Mesothelial cell of epicardium (in vitro differentiated cells): ENCODE measurements around the gene CAST. TPM values are rescaled to one million over a fixed set of nuclear protein-coding genes. Genes with fewer than 3 reads are reported as not detected.

Experiments used
- DNase-seq, 2 experiments: peaks; one replicate each; pipeline ENCODE4 v3.0.0; 2021; ENCODE audit warnings: low spot score in 2 of 2; ENCODE audit not compliant: unreplicated experiment in 2 of 2
- H3K27ac Mint-ChIP-seq: 2 replicates; pipeline ENCODE4 v1.8.0; 2021; ENCODE audit warnings: mixed read lengths
- H3K27me3 Mint-ChIP-seq: 2 replicates; pipeline ENCODE4 v1.8.0; 2021; ENCODE audit warnings: low read depth, mixed read lengths
- H3K36me3 Mint-ChIP-seq: 2 replicates; pipeline ENCODE4 v1.8.0; 2021; ENCODE audit warnings: mixed read lengths
- H3K4me1 Mint-ChIP-seq: 2 replicates; pipeline ENCODE4 v1.8.0; 2021; ENCODE audit warnings: mixed read lengths
- H3K4me3 Mint-ChIP-seq: 2 replicates; pipeline ENCODE4 v1.8.0; 2021; ENCODE audit warnings: mild to moderate bottlenecking, moderate library complexity, mixed read lengths
- H3K9me3 Mint-ChIP-seq: 2 replicates; pipeline ENCODE4 v1.8.0; 2021; ENCODE audit warnings: mixed read lengths
- CTCF ChIP-seq: fragments of 200-600 bp; sonication (generic); IDR thresholded peaks from one replicate; pipeline ENCODE4 v1.5.0; 2021; ENCODE audit warnings: antibody characterized with exemption; ENCODE audit not compliant: unreplicated experiment
- total RNA-seq: library from RNA; stranded (reverse); gene quantifications from 3 replicates; pipeline ENCODE4 v1.2.1, GENCODE V29; 2021

The CAST gene
- total RNA-seq, 1 donor from 2014 or later, result 132 TPM

DNA sequence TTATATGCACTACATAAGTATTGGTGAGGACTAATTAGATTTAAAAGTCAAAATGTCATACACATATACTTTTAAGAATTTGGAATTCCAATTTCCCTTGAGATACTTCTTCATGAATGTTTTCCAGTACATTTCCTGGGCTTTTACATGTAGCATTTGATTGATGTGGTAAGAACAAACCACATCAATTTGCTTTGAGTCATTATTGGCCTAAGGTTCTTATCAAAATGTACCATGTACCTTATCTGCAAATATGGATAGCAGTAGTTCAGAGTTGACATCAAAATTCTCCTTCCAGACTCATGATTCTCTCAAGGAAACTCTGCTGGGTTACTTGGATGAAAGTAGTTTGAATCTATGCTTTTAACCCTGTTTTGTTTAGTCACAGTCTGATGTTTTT, 2.5 kb downstream of the CAST start:
- no peak for TF ChIP-seq CTCF
- peak overlapping the region; percentile 33 for H3K27ac Mint-ChIP-seq
- H3K4me1 Mint-ChIP-seq, result peaks cover 41% of the 10 kb centered on the region
- DNase-seq, result no peak
- H3K4me3 Mint-ChIP-seq, result no peak overlapping the region
- no peaks in the 10 kb centered on the region for H3K9me3 Mint-ChIP-seq
- peaks cover 9% of the 10 kb centered on the region for H3K27me3 Mint-ChIP-seq
- H3K36me3 Mint-ChIP-seq, result no peaks in the 10 kb centered on the region

- Mint-ChIP-seq H3K4me3 (no peak overlapping the region), H3K36me3 (no peaks in the 10 kb centered on the region), H3K27me3 (no peaks in the 10 kb centered on the region), H3K27ac (no peak overlapping the region), H3K4me1 (peaks cover 28% of the 10 kb centered on the region), H3K9me3 (no peaks in the 10 kb centered on the region)
- DNase-seq, result no peak
- TF ChIP-seq CTCF, result no peak
Observed at GRCh38 chr5:96668725-96669124, 6.5 kb downstream of the CAST start.

- no peak for DNase-seq
- H3K9me3 Mint-ChIP-seq, result no peaks in the 10 kb centered on the region
- no peak for TF ChIP-seq CTCF
- no peaks in the 10 kb centered on the region for H3K27me3 Mint-ChIP-seq
- H3K36me3 Mint-ChIP-seq, result no peaks in the 10 kb centered on the region
- H3K4me1 Mint-ChIP-seq, result peaks cover 26% of the 10 kb centered on the region
- no peak overlapping the region for H3K27ac Mint-ChIP-seq
- H3K4me3 Mint-ChIP-seq, result no peak overlapping the region
Observed at GRCh38 chr5:96669909-96670308, 7.7 kb downstream of the CAST start.

- peaks cover 37% of the 10 kb centered on the region for H3K4me1 Mint-ChIP-seq
- H3K27ac Mint-ChIP-seq, result no peak overlapping the region
- no peaks in the 10 kb centered on the region for H3K36me3 Mint-ChIP-seq
- no peaks in the 10 kb centered on the region for H3K9me3 Mint-ChIP-seq
- no peak for TF ChIP-seq CTCF
- no peaks in the 10 kb centered on the region for H3K27me3 Mint-ChIP-seq
- DNase-seq, result no peak
- no peak overlapping the region for H3K4me3 Mint-ChIP-seq
Observed at GRCh38 chr5:96671441-96671840, 9.3 kb downstream of the CAST start.

- Mint-ChIP-seq H3K36me3 (no peaks in the 10 kb centered on the region), H3K9me3 (no peaks in the 10 kb centered on the region), H3K27ac (no peak overlapping the region), H3K4me1 (peaks cover 38% of the 10 kb centered on the region), H3K4me3 (no peak overlapping the region), H3K27me3 (no peaks in the 10 kb centered on the region)
- TF ChIP-seq CTCF, result no peak
- no peak for DNase-seq
Observed at GRCh38 chr5:96673127-96673526, 11.0 kb downstream of the CAST start.

- peak overlapping the region; percentile 74 for H3K27ac Mint-ChIP-seq
- DNase-seq, result no peak
- H3K4me3 Mint-ChIP-seq, result no peak overlapping the region
- no peaks in the 10 kb centered on the region for H3K9me3 Mint-ChIP-seq
- H3K36me3 Mint-ChIP-seq, result peaks cover 5% of the 10 kb centered on the region
- H3K27me3 Mint-ChIP-seq, result no peaks in the 10 kb centered on the region
- TF ChIP-seq CTCF, result no peak
- peaks cover 42% of the 10 kb centered on the region for H3K4me1 Mint-ChIP-seq
Observed at GRCh38 chr5:96675882-96676281, 13.7 kb downstream of the CAST start.
